Psoas muscle (tissue), 8 donors: ENCODE results near the gene SCAMP1. TPM values are rescaled to one million over a fixed set of nuclear protein-coding genes. Genes with fewer than 3 reads are reported as not detected.
A peak's percentile ranks its signal among the peaks of the same experiment; 100 is the strongest.

ENCODE experiments used
- ATAC-seq, 4 donors: fragments of 200-7000 bp; cut with Tn5 transposase; one replicate each; pipeline ENCODE4 v1.9.1; 2020; ENCODE audit warnings: moderate library complexity in 3 of 4, mild to moderate bottlenecking in 2 of 4
- DNase-seq, 2 donors: peaks; one replicate each; pipeline ENCODE4 v3.0.0-alpha.2; 2020
- H3K27ac ChIP-seq: fragments of 200-600 bp; one replicate; pipeline ENCODE4 v1.8.0; 2022
- H3K27me3 ChIP-seq, 3 donors: fragments of 200-600 bp in 1 of 3; one replicate each; pipeline versions ENCODE4 v1.6.1 to v1.8.0; 2013 to 2022; ENCODE audit warnings: low read length in 2 of 3, mild to moderate bottlenecking in 2 of 3, moderate library complexity in 1 of 3; ENCODE audit not compliant: insufficient read depth in 3 of 3
- H3K36me3 ChIP-seq, 2 donors: fragments of 200-600 bp in 1 of 2; one replicate each; pipeline versions ENCODE4 v1.6.1 to v1.8.0; 2013 to 2022; ENCODE audit warnings: low read depth in 1 of 2, mild to moderate bottlenecking in 1 of 2, moderate library complexity in 1 of 2; ENCODE audit not compliant: insufficient read depth in 1 of 2
- H3K4me1 ChIP-seq: fragments of 200-600 bp; one replicate; pipeline ENCODE4 v1.8.0; 2022
- H3K4me3 ChIP-seq: fragments of 200-600 bp; one replicate; pipeline ENCODE4 v1.8.0; 2022; ENCODE audit warnings: mild to moderate bottlenecking
- H3K9me3 ChIP-seq: fragments of 200-600 bp; one replicate; pipeline ENCODE4 v1.8.0; 2022
- CTCF ChIP-seq: fragments of 200-600 bp; IDR thresholded peaks from one replicate; pipeline ENCODE4 v1.8.0; 2022; ENCODE audit warnings: antibody characterized with exemption
- WGBS, 3 donors: extraction: QIAGEN DNeasy Blood & Tissue Kit; methylation state at CpG; one replicate each; pipeline versions ENCODE4 v1.1.6 to v1.1.7; 2013; 5-methylcytosine and 5-hydroxymethylcytosine counted together
- intact Hi-C, 2 donors: fragments of 100-400 bp; cut with DNase I; formaldehyde crosslinking; loops; one replicate each; pipeline versions ENCODE4 v1.11.0 to v1.14.2; 2022
- polyA plus RNA-seq, 3 donors: library from polyadenylated mRNA; stranded (reverse); fragments of 200-250 nt; gene quantifications; one replicate each; pipeline ENCODE4 v1.2.3, GENCODE V29; 2013
- total RNA-seq, 4 donors: library from RNA; stranded (reverse); fragmentation: NEBNext Ultra II Directional in 2 of 4; extraction: Animal tissue kit (Norgen Biotek cat#: 25700) in 2 of 4; gene quantifications; one replicate each; pipeline versions ENCODE4 v1.2.1 to v1.2.4, GENCODE V29; 2021 to 2023
- donor health status: healthy with polysubstance abuse.
- donor health status: DM: no; HTN: no; CAD: no; lungs with moderate emphysema.
- donor health status: Bipolar disorder and iron deficiency.
- donor health status: healthy.
- donor health status: DM: yes; HTN: yes; CAD: no.
- donor health status: DM: no; HTN: no; CAD: no.
- donor health status: DM: no; HTN: no; CAD: no.
- donor health status: DM: yes; HTN: yes; CAD: no.

SCAMP1 gene
- total and polyA plus RNA-seq, 7 donors = 7.2 to 28.4 (median 16.4) TPM

GRCh38 chr5:78323241-78323640 is 37.2 kb upstream of the SCAMP1 start:
- intact Hi-C loops = no loop called here
- ATAC-seq (no peak), DNase-seq (no peak)
- no peak overlapping the region for H3K4me3 ChIP-seq
- H3K9me3 ChIP-seq = no peaks in the 10 kb centered on the region
- no peak for TF ChIP-seq CTCF
- H3K36me3 ChIP-seq = no peaks in the 10 kb centered on the region
- no peaks in the 10 kb centered on the region for H3K4me1 ChIP-seq
- no peaks in the 10 kb centered on the region for H3K27me3 ChIP-seq
- no peak overlapping the region for H3K27ac ChIP-seq

DNA sequence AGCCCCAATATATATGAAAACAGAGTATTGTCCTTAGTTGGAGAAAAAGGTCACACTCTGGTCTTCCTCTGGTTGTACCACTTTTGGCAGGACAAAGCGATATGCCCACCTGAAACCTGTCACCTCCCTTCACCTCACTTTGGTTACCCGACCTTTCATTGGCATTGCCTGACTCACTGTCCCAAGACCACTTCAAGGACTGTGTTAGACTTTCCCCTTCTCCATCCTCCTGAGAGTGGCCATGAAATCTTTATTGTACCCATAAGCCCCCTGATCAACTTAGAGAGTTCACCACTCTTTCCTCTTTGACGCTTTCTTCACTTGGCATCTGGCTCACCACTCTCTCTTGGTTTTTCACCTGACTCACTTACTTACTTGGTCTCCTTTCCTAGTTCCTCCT is 33.5 kb upstream of the SCAMP1 start:
- Histone ChIP-seq H3K36me3 (no peaks in the 10 kb centered on the region), H3K27me3 (no peaks in the 10 kb centered on the region), H3K4me1 (no peaks in the 10 kb centered on the region), H3K9me3 (no peaks in the 10 kb centered on the region), H3K4me3 (no peak overlapping the region), H3K27ac (no peak overlapping the region)
- DNase-seq = no peak
- 95 to 100% (median 98%) methylated on average over 3 of the region's 3 CpGs for WGBS, 3 donors
- no peak for ATAC-seq
- no peak for TF ChIP-seq CTCF
- intact Hi-C loops = no loop called here

- Histone ChIP-seq H3K4me1 (no peaks in the 10 kb centered on the region), H3K9me3 (no peaks in the 10 kb centered on the region), H3K36me3 (no peaks in the 10 kb centered on the region), H3K27ac (no peak overlapping the region), H3K27me3 (no peaks in the 10 kb centered on the region), H3K4me3 (no peak overlapping the region)
- ATAC-seq (peak in 1 of 4 donors; percentile 23), DNase-seq (no peak)
- intact Hi-C loops = no loop called here
- WGBS, 3 donors = 72 to 82% (median 74%) methylated on average over 6 of the region's 6 CpGs
- TF ChIP-seq CTCF = no peak
Observed at GRCh38 chr5:78327761-78328510, 32.5 kb upstream of the SCAMP1 start.

GRCh38 chr5:78328585-78329173 is 31.7 kb upstream of the SCAMP1 start:
- DNase-seq (no peak), ATAC-seq (no peak)
- intact Hi-C loops = no loop called here
- Histone ChIP-seq H3K4me1 (no peaks in the 10 kb centered on the region), H3K9me3 (no peaks in the 10 kb centered on the region), H3K27ac (no peak overlapping the region), H3K27me3 (no peaks in the 10 kb centered on the region), H3K36me3 (no peaks in the 10 kb centered on the region), H3K4me3 (no peak overlapping the region)
- WGBS, 3 donors = 76 to 93% (median 83%) methylated on average over 5 of the region's 5 CpGs
- no peak for TF ChIP-seq CTCF
